HG03066 (cell line): ENCODE data around the gene ARHGAP27.
"Not testable (repeated sequence)": the region's sequence is repeated elsewhere in the genome, so short reads cannot be mapped to it uniquely, and the experiment has no call there.

Experiments
- ATAC-seq: cut with Tn5 transposase; IDR thresholded peaks from one replicate; pipeline ENCODE4 v1.9.1; 2021; ENCODE audit warnings: low read depth; ENCODE audit not compliant: unreplicated experiment

Gene ARHGAP27

DNA sequence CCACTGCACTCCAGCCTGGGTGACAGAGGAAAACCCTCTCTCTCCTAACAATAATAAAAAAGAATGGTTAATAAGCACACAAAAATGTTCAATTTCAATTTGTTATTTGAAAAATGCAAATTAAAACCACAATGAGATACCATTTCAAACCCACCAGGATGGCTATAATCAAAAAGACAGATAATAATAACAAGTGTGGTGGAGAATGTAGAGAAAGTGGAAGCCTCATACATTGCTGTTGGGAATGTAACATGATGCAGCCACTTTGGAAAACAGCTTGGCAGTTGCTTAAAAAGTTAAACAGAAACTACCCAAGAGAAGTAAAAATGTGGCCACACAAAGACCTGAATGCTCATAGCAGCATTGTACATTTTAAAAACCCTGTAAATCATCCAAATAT lies 64.0 kb downstream of the ARHGAP27 start:
- no peak for ATAC-seq

DNA sequence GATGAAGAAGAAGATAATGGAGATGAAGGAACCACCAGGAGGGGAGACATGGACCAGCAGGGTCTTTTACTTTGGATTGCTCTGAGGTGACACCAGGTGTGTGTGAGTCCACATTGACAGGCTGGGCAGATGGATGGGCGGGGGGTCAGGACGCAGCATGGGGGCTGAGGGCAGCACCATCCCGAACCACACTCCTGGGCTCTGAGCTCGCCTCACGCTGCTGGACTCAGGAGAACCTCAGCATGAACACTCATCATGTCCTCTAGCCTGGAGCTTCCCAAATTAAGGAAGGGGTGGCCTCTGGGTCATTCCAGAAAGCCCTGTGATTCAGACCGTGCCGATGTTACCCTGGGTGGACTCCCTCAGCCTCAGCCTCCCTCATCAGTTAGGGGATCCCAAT lies 65.5 kb downstream of the ARHGAP27 start:
- no peak for ATAC-seq

DNA sequence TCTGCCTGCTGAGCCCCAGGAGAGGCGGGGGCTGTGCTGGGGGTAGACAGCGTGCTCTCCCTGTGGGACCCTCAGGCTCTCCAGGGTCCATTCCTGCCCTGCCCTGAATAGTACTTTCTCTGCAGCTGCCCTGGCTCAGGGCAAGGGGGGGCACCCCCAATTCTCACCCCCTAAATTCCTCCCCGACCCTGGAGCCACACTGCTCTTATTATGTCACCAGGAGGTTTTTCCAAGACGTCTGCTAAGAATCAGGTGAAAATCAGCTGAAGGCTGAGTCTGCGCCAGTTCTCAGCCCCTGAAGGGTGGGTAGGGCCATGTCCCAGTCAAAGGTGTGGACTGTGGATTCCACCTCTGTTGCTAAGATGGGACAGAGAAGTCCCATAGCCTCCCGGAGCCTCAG lies 66.0 kb downstream of the ARHGAP27 start:
- ATAC-seq = no peak

DNA sequence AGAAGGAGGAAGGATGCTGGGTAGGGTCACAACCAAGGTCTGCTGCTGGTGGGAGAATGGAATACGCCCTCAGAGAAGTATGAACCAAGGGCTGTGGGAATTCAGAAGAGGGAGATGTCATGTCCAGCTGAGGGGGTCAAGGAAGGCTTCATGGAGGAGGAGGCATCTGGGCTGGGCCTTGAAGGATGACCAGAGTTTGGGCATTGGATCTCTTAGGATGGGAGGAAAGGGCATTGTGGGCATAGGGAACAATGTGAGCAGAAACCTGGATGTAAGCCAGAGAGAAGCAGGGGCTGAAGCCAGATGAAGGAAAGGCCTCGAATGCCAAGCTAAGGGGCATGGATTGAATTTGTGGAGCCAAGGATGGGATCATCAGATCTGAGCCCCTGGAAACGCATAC lies 66.6 kb downstream of the ARHGAP27 start:
- ATAC-seq = no peak

DNA sequence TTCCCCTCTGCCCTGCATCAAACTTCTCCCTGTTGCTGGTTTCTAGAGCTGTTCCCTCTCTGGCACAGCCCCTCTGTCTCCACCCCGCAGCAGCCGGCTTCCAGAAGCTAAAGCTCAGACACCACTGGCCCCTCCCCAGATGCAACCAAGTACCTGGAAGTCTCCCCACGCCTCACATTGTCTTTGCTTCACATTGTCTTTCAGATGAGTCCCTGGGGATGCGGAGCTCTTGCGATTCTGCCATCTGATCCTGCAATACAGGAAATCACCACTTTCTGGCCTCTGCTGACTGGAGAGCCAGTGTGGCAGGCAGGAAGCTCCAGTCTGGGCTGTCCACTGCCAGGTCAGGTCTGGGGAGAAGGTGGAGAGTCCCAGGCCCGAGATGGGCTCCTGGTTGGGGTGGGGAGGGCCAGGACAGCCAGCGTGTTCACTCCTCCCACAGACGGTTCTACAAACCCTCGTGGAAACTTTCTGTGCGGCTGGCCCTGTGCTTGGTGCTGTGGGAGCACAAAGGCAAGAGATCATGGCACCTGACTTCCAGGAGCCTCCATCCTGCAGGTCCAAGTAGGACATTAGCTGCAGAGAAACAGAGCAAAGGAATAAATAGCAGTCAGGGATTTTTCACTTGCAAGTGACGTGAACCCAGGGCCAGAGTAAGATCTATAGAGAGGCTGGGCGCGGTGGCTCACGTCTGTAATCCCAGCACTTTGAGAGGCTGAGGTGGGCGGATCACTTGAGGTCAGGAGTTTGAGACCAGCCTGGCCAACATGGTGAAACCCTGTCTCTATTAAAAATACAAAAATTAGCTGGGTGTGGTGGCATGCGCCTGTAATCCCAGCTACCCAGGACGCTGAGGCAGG lies 67.9 kb downstream of the ARHGAP27 start:
- no peak for ATAC-seq

DNA sequence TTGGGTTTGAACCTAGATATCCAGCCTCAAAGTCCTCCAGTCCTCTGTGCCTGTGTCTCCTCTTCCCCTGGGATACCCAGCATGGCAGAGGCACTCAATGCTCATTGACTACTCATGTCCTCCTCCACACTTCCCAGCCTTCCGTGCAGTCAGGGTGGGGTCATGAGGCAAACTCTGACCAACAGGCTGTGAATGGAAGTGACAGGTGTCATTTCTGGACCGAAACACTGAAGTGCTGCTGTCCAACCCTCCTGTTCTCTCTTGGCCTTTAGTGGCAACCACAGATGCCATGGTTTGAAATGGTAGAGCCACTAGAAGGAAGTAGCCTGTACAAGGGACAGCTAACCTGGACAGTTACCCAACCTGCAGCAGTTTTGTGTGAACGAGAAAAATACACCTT lies 69.2 kb downstream of the ARHGAP27 start:
- ATAC-seq = no peak

DNA sequence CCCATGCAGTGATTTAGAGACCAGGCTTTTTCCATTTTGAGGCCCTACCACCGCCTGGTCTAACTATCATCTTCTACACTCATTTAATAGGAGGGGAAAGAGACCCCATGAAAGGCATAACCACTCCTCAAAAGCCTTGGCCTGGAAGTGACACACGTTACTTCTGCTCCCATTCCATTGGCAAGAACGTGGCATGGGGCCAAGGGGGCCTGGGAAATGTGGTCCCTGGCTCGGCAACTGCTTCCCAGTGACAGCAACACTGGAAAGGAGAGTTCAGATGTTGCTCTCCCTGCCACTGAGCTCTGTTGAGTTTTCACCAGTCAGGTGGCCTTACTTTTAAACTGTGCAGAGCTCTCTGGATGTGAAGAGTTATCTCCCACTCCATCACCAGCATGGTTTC lies 70.7 kb downstream of the ARHGAP27 start:
- no peak for ATAC-seq

DNA sequence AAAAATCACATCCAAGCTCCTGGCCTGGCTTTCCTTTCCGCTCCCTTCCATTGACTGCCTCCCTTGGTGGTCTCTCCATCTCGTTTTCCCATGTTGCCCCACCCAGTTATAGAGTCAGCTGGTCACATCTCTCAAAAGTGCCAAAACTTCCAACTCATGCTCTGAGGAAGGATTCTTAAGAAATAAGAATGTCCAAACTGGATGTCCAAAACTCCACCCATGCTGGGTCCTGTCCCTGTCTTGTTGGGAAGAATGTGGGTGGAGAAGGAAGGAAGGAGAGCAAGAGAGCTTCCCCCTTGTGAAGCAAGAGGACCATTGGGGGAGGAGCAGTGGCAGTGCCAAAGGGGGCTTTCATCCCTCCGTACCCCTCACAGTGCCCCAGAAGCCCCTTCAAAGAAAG lies 71.2 kb downstream of the ARHGAP27 start:
- ATAC-seq = no peak

DNA sequence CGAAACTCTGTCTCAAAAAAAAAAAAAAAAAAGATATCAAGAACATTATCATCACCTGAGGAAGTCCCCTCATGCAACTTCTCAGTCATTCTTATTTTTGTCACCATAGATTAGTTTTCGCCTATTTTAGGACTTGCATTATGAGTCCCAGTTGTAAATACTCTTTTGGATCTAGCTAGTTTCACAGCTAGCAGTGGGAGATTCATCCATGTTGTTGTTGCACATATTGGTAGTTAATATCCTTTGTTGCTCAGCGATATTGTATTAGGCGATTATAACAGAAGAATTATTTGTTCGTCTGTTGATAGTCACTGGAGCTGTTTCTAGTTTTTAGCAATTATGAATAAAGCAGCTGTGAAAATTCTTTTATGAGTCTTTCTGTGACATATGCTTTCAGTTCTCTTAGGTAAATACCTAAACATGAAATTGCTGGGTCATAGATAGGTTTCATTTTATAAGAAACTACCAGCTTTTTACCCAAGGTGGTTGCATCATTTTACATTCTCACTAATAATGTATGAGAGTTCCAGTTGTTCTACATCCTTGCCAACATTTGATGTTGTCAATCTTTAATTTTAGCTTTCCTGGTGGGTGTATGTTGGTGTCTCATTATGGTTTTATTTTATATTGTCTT lies 75.2 kb downstream of the ARHGAP27 start:
- ATAC-seq = no peak

DNA sequence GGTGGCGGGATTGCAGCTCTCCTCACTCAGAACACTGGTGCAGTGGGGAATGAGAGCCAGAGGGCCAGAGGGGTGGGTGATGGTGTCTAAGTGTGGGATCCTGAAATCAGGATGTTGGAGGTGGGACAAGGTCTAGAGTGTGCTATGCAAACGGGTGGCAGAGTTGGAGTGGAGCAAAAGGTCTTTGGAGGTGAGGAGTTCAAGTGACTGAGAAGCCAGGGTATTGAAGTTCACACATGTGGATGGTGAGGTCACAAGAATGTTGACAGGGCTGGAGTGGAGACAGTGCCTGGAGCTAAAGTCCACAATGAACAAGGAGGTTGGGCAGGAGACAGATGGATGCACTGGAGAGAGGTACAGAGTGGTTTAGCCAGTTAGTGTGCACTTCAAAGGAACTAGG lies 77.6 kb downstream of the ARHGAP27 start:
- ATAC-seq = no peak

DNA sequence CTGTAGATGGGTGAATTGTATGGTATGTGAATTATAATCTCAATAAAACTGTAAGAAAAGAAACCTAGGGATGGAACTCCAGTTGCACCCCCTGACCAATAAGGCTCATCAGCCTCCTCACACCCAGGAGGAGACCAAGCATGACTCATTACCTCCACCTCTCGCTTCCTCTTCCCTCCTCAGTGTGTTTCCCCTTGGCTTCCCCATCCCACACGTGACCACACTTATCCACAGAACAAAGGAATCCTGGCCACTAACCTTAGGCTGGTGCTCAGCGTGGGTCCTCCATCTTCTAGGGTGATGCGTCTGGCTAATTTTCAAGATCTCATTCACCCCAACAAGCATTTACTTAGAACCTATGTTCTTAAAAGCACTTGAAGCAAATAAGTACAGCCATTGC lies 79.6 kb downstream of the ARHGAP27 start:
- no peak for ATAC-seq

DNA sequence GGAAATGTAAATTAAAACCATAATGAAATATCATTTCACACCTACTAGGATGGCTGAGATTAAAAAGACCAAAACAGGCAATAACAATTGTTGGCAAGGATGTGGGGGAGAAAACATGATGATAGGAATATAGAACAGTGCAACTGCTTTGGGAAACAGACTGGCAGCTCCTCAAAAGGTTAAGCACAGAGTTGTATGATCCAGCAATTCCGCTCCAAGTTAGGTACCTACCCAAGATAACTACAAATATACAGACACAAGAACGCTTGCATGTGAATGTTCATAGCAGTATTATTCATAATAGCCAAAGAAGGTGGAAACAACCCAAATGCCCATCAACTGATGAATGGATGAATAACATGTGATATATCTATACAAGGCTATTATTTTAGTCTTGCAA lies 80.8 kb downstream of the ARHGAP27 start:
- no peak for ATAC-seq

DNA sequence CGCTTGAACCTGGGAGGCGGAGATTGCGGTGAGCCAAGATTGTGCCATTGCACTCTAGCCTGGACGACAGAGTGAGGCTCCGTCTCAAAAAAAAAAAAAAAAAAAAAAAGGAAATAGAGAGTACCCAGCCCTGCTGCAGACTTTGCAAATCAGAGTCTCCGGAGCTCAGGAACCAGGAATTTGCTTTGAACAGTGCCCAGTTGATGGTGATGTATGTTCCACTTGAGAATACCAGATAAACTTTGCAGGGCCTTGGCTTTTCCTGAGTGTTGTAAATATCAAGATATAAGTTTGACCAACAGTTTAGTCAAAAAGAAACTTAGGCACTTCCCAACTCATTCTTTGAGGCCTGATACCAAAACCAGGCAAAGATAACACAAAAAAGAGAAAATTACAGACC lies 85.2 kb downstream of the ARHGAP27 start:
- ATAC-seq = no peak

DNA sequence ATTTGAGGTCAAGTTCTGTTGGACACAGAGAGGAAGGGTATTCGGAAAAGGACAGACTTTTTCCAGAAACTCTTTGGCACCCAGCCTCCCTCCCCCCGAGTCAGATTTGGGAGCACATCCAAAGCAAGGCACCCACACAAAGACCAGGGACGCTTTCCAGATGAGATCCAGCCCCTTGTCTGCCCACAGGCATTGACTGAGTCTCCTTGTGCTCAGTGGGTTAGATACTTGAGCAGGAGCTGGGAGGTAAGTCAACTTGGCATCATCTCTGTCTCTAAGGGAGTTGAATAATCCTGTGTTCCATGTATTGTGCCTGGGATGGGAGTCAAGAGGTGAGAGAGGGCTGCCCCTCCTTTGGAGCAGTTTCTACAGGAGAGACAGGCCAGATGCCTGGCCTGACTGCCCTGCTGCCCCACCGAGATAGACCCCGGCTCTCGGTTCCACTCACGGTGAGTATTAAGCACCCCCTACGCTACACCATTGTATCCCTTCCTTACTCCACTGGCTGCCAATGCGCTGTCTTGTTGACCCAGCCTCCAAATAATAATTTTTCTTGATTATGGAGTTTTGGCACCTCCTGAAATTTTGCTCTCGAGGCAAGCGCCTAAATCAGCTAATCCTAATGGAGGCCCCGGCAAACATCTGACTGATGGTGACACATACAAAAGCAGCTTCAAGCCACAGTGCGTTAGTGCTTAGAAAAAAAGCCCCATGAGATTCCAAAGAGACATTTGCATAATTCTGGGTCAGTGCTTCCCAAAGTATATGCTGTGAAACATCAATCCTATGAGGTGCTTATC lies 86.3 kb downstream of the ARHGAP27 start:
- no peak for ATAC-seq

DNA sequence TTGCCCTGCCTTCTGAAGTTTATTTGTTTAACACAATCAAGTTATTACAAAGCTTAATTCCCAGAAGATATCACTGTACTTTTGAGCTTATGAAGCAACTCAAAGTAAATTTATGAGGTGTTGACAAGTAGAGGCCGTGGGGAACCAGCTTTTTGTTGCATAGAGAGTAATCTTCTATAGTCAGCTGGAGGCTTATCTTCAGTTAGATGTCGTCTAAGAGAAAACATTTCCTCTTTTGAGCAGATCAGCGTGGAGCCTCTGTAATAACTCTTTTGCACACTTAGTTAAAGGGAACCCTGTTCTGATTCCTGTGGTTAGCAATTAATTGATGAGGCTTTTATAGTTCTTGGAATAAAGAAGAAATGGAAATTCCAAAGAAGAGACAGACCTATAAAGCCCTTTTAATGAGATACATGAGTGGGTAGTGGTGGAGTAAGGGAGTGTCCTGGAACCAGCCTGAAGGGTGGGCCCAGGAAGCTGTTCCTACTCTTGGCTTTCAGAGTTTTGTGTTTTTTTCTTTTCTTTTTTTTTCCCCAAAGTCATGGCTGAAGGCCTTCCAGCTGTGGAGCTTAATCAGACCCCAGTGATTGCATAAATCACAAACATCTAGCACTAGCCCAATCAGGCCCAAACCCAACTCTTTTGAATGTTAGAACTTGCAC lies 87.0 kb downstream of the ARHGAP27 start:
- no peak for ATAC-seq

DNA sequence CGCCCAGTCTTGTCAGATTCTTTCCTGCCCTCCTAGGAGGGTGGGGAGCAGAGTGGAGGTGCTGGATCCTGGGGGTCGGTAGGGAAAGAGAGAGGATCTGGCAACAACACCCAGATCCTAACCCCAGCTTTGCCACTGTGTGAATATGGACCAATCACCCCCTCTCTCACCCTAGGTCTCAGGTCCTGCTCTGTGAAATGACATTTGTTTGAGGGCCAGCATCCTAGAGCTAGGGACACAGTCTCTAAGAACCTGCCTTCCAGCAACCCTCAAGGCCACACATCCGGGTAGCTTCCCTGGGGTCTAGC lies 87.5 kb downstream of the ARHGAP27 start:
- no peak for ATAC-seq

DNA sequence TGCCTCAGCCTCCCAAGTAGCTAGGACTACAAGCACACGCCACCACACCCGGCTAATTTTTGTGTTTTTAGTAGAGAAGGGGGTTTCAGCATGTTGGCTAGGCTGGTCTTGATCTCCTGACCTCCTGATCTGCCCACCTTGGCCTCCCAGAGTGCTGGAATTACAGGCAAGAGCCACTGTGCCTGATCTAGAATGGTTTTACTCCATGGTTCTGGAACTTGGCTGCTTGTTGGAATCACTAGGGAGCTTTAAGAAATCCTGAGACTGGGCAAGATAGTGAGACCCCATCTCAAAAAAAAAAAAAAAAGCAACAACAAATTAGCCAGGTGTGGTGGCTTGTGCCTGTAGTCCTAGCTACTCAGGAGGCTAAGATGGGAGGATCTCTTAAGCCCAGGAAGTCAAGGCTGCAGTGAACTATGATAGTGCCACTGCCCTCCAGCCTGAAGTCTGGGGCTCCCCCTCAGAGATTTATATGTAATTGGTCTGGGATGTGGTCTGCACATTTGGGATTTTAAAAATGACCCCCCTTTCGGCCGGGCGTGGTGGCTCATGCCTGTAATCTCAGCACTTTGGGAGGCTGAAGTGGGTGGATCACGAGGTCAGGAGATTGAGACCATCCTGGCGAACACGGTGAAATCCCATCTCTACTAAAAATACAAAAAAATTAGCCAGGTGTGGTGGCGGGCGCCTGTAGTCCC lies 88.6 kb downstream of the ARHGAP27 start:
- not testable (repeated sequence) for ATAC-seq
